Suprapubic skin (tissue), 3 donors: Measurements from ENCODE around the gene AGPAT1.
"Not testable (repeated sequence)": the region's sequence is repeated elsewhere in the genome, so short reads cannot be mapped to it uniquely, and the experiment has no call there.

Experiments
- CTCF ChIP-seq, 2 donors: fragments of 200-600 bp in 1 of 2; fragments of 450-650 bp in 1 of 2; sonication (generic) in 1 of 2; IDR thresholded peaks; one replicate each; pipeline ENCODE4 v1.5.1; 2016 to 2019; ENCODE audit warnings: antibody characterized with exemption in 2 of 2, mild to moderate bottlenecking in 1 of 2, moderate library complexity in 1 of 2
- EP300 ChIP-seq: sonication (generic); formaldehyde crosslinking; IDR thresholded peaks from one replicate; pipeline ENCODE4 v1.6.1; 2017; ENCODE audit warnings: antibody characterized with exemption
- POLR2A ChIP-seq, 2 donors: fragments of 450-650 bp; IDR thresholded peaks; one replicate each; pipeline ENCODE4 v1.6.1; 2017; ENCODE audit warnings: antibody characterized with exemption in 2 of 2, mild to moderate bottlenecking in 2 of 2, moderate library complexity in 2 of 2

GRCh38 chr6:32211432-32211831, 35.5 kb upstream of the AGPAT1 start:
- TF ChIP-seq POLR2A (IDR thresholded peaks at IDR 0.05); EP300; CTCF (IDR thresholded peaks at IDR 0.05): not testable (repeated sequence)
